Measurements from ENCODE around the gene ABI2.

DNA sequence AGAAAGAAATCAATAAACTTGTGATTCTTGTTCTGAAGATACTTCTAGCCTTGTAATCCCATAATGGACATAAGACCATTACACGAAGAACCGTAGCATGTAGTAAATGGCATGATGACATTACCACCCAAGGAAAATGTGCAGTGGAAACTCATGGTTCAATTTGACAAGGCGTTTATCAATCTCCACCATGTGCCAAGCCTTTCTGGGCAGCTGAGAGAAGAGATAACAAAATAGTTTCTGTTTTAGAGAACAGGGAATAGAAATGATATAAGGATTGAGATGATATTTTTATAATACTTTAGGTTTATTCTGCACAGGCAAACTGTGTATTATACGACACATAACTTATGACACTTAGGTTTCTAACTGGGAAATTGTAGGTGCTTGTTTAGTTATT, 19.2 kb downstream of the ABI2 start:
- TF ChIP-seq, protein P1, sequence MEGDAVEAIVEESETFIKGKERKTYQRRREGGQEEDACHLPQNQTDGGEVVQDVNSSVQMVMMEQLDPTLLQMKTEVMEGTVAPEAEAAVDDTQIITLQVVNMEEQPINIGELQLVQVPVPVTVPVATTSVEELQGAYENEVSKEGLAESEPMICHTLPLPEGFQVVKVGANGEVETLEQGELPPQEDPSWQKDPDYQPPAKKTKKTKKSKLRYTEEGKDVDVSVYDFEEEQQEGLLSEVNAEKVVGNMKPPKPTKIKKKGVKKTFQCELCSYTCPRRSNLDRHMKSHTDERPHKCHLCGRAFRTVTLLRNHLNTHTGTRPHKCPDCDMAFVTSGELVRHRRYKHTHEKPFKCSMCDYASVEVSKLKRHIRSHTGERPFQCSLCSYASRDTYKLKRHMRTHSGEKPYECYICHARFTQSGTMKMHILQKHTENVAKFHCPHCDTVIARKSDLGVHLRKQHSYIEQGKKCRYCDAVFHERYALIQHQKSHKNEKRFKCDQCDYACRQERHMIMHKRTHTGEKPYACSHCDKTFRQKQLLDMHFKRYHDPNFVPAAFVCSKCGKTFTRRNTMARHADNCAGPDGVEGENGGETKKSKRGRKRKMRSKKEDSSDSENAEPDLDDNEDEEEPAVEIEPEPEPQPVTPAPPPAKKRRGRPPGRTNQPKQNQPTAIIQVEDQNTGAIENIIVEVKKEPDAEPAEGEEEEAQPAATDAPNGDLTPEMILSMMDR (conservative IDR thresholded peaks at IDR 0.05; ENCODE audit: low read depth, low read length), result no peak
- no peak for TF ChIP-seq POLR2A (IDR thresholded peaks at IDR 0.05; ENCODE audit: low read depth, low read length)
- no peak for TF ChIP-seq FOS (IDR thresholded peaks at IDR 0.05; ENCODE audit: low read depth, low read length)
- TF ChIP-seq, protein P2, sequence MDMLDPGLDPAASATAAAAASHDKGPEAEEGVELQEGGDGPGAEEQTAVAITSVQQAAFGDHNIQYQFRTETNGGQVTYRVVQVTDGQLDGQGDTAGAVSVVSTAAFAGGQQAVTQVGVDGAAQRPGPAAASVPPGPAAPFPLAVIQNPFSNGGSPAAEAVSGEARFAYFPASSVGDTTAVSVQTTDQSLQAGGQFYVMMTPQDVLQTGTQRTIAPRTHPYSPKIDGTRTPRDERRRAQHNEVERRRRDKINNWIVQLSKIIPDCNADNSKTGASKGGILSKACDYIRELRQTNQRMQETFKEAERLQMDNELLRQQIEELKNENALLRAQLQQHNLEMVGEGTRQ (IDR thresholded peaks at IDR 0.05; ENCODE audit: low read depth, low read length), result no peak
- no peak for TF ChIP-seq RAD21 (IDR thresholded peaks at IDR 0.05; ENCODE audit: low read length)
